ENCODE data around the gene NBEAL2.

Gene NBEAL2

DNA sequence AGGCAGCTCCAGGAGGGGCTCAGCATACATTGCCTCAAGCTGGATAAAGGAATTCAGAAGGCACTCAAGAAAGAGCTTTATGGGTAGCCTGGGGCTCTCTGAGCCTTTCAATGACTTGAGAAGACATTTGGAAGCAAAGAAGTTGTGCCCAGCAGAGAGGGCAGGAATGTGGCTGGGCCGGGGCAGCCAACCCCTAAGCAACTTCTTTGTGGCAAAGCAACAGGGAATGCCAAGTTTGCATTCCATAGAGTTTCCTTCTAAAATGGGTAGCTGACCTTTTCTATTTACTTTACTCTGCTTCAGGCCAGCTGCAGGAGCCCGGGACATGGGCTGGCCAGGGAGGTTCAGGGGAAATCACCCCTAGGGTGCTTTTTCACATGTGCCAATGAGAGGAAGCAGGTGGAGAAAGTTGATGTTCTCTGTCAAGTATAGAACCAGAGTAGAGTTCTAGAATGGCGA, 48.5 kb upstream of the NBEAL2 start:
- Histone ChIP-seq H3F3A (ENCODE audit: insufficient read depth) (peaks cover 55% of the 10 kb centered on the region), H3K36me3 (ENCODE audit: low read length) (peaks cover 9% of the 10 kb centered on the region), H3K27me3 (ENCODE audit: low read length) (no peaks in the 10 kb centered on the region), H3K4me2 (ENCODE audit: low read depth, low read length, poor library complexity, severe bottlenecking) (peak overlapping the region; percentile 44), H3K9me2 (replicated peaks; ENCODE audit: insufficient read depth, low read length) (no peaks in the 10 kb centered on the region), H3K27ac (ENCODE audit: low read depth, low read length) (peak overlapping the region; percentile 99), H4K20me1 (ENCODE audit: low read depth, low read length) (no peaks in the 10 kb centered on the region), H3K79me2 (ENCODE audit: insufficient read depth, low read length) (peaks cover 64% of the 10 kb centered on the region), H3K9ac (ENCODE audit: low read length) (peak overlapping the region; percentile 18), H3K9me3 (ENCODE audit: insufficient read depth, low read length) (0 out of 2 replicates have a peak, but pooled peaks cover 4% of the 10 kb centered on the region), H2AFZ (ENCODE audit: low read depth, low read length, severe bottlenecking) (no peak overlapping the region), H3K4me3 (ENCODE audit: insufficient read depth, low read length, poor library complexity, severe bottlenecking) (no peak overlapping the region)
- TF ChIP-seq EZH2phosphoT487 (conservative IDR thresholded peaks at IDR 0.05; ENCODE audit: low read length): no peak
- TF ChIP-seq CTCF (IDR thresholded peaks at IDR 0.05; ENCODE audit: insufficient read depth, low read length, poor library complexity, severe bottlenecking): no peak

DNA sequence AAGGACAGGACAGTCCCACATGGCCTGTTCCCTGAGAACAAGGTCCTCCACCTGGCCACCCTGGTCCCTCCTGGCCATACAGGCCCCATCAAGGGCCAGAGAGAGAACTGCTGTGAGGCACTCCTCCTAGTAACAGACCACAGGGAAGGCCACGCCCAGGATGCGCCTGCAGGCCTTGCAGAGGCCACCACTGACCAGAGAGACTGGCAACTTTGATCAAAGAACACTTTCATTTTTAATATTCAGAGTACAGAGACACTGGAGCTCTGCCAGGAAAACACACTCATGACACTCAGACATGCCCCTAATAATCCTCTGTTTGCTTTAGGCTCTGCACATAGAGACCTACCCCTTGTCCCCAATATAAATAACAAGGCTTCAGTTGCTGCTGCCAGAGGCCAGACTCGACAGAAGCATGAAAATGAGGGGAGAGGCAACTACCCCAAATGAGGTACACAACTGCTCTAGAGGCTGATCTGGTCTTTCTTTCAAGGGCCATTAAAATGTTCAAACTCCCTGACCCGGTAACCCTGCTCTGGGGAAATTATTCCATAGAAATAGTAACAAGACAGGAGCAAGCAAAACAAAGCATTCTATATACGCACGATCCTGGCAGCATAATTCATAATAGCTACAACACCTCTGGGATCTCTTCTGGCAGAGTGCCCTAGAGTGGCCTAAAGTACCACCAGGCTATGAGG, 47.7 kb upstream of the NBEAL2 start:
- TF ChIP-seq EZH2phosphoT487 (conservative IDR thresholded peaks at IDR 0.05; ENCODE audit: low read length) (no peak), CTCF (IDR thresholded peaks at IDR 0.05; ENCODE audit: insufficient read depth, low read length, poor library complexity, severe bottlenecking) (no peak)

DNA sequence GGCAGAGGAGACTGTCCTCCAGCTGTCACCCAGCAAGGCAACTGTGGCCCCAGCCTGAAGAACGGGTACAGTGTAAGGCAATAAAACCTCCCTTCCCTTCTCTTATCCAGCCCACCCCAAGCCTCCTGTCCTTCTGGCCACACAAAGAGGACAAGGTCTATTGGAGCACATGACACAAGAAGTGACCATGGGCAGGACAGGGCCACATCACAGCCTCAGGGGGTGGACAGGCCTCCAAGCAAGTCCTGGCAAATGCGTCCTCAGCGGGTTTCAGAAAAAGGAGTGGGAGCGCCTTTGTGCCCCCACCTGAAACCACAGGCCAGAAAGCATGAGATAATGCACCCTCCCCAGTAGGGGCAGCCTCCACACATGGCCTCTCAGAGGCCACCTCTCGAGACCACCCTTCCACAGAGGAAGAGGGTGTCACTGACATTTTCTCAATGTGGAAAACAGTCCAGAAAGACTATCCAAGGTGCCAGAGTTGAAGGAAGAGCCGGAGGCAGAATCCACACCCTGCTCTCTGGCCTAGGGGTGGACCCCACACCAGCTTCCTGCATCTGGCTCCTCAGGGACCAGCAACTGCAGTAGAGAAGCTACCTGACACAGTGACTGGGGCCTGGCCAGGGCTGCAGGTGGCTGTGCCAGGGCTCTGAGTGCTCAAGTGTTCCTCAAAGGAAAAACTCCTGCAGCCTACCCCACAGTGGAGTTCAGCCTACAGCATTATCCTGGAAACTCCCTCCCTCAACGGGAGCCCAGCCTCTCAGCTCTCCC, 46.8 kb upstream of the NBEAL2 start:
- Histone ChIP-seq H3K4me3 (ENCODE audit: insufficient read depth, low read length, poor library complexity, severe bottlenecking) (no peak overlapping the region), H4K20me1 (ENCODE audit: low read depth, low read length) (no peaks in the 10 kb centered on the region), H3K9ac (ENCODE audit: low read length) (peak overlapping the region; percentile 18), H2AFZ (ENCODE audit: low read depth, low read length, severe bottlenecking) (no peak overlapping the region), H3K27ac (ENCODE audit: low read depth, low read length) (peak overlapping the region; percentile 99), H3K79me2 (ENCODE audit: insufficient read depth, low read length) (peaks cover 73% of the 10 kb centered on the region), H3K4me2 (ENCODE audit: low read depth, low read length, poor library complexity, severe bottlenecking) (peak overlapping the region; percentile 44), H3K9me3 (ENCODE audit: insufficient read depth, low read length) (0 out of 2 replicates have a peak, but pooled peaks cover 4% of the 10 kb centered on the region), H3K9me2 (replicated peaks; ENCODE audit: insufficient read depth, low read length) (no peaks in the 10 kb centered on the region), H3F3A (ENCODE audit: insufficient read depth) (peaks cover 42% of the 10 kb centered on the region), H3K27me3 (ENCODE audit: low read length) (no peaks in the 10 kb centered on the region), H3K36me3 (ENCODE audit: low read length) (peaks cover 9% of the 10 kb centered on the region)
- TF ChIP-seq CTCF (IDR thresholded peaks at IDR 0.05; ENCODE audit: insufficient read depth, low read length, poor library complexity, severe bottlenecking) (no peak), EZH2phosphoT487 (conservative IDR thresholded peaks at IDR 0.05; ENCODE audit: low read length) (no peak)

More for the DNA sequence above, 47.7 kb upstream of the NBEAL2 start:
- H3F3A ChIP-seq (ENCODE audit: insufficient read depth): peaks cover 50% of the 10 kb centered on the region
- H4K20me1 ChIP-seq (ENCODE audit: low read depth, low read length): no peaks in the 10 kb centered on the region
- H3K79me2 ChIP-seq (ENCODE audit: insufficient read depth, low read length): peaks cover 64% of the 10 kb centered on the region
- H3K27me3 ChIP-seq (ENCODE audit: low read length): no peaks in the 10 kb centered on the region
- no peak overlapping the region for H2AFZ ChIP-seq (ENCODE audit: low read depth, low read length, severe bottlenecking)
- H3K9me2 ChIP-seq (replicated peaks; ENCODE audit: insufficient read depth, low read length): no peaks in the 10 kb centered on the region
- peak overlapping the region; percentile 18 for H3K9ac ChIP-seq (ENCODE audit: low read length)
- H3K27ac ChIP-seq (ENCODE audit: low read depth, low read length): peak overlapping the region; percentile 99
- 0 out of 2 replicates have a peak, but pooled peaks cover 4% of the 10 kb centered on the region for H3K9me3 ChIP-seq (ENCODE audit: insufficient read depth, low read length)
- peak overlapping the region; percentile 44 for H3K4me2 ChIP-seq (ENCODE audit: low read depth, low read length, poor library complexity, severe bottlenecking)
- H3K36me3 ChIP-seq (ENCODE audit: low read length): peaks cover 9% of the 10 kb centered on the region
- no peak overlapping the region for H3K4me3 ChIP-seq (ENCODE audit: insufficient read depth, low read length, poor library complexity, severe bottlenecking)

Measured in SU-DHL-6 (cell line).